Activated CD4-positive, alpha-beta T cell treated with anti-CD3 and anti-CD28 coated beads, Interleukin-2, amount 10 ng/mL, durations not matched to agents 7 days and 5 days (primary cell): ENCODE data around the gene BCR. TPM values are rescaled to one million over a fixed set of nuclear protein-coding genes. Genes with fewer than 3 reads are reported as not detected.

Experiments used
- CTCF ChIA-PET: fragments of 350-600 bp; sonication (Branson Sonifier 250); formaldehyde crosslinking; loops from one replicate; lab custom pipeline; 2021; ENCODE audit warnings: antibody characterized with exemption; lab: Charles Lee
- POLR2A ChIA-PET: fragments of 350-600 bp; sonication (Branson Sonifier 250); formaldehyde crosslinking; loops from one replicate; lab custom pipeline; 2021; ENCODE audit warnings: antibody characterized with exemption; lab: Charles Lee
- DNase-seq: peaks from one replicate; pipeline ENCODE4 v3.0.0-alpha.2; 2020
- H3K27ac Mint-ChIP-seq: one replicate; pipeline ENCODE4 v1.8.0; 2021; ENCODE audit warnings: mild to moderate bottlenecking, moderate library complexity, mixed read lengths
- H3K27me3 Mint-ChIP-seq: one replicate; pipeline ENCODE4 v1.8.0; 2021; ENCODE audit warnings: mixed read lengths
- H3K36me3 Mint-ChIP-seq: one replicate; pipeline ENCODE4 v1.8.0; 2021; ENCODE audit warnings: low read depth, mixed read lengths
- H3K4me1 Mint-ChIP-seq: one replicate; pipeline ENCODE4 v1.8.0; 2021; ENCODE audit warnings: mixed read lengths
- H3K4me3 Mint-ChIP-seq: one replicate; pipeline ENCODE4 v1.8.0; 2021; ENCODE audit warnings: mild to moderate bottlenecking, moderate library complexity, mixed read lengths
- H3K9me3 Mint-ChIP-seq: one replicate; pipeline ENCODE4 v1.8.0; 2021; ENCODE audit warnings: mixed read lengths
- total RNA-seq, 2 experiments: library from RNA; stranded (reverse); gene quantifications; one replicate each; pipeline ENCODE4 v1.2.3, GENCODE V29; 2021

BCR gene
- total RNA-seq, 2 experiments from 2014 or later: 45.6 to 48.1 TPM

DNA sequence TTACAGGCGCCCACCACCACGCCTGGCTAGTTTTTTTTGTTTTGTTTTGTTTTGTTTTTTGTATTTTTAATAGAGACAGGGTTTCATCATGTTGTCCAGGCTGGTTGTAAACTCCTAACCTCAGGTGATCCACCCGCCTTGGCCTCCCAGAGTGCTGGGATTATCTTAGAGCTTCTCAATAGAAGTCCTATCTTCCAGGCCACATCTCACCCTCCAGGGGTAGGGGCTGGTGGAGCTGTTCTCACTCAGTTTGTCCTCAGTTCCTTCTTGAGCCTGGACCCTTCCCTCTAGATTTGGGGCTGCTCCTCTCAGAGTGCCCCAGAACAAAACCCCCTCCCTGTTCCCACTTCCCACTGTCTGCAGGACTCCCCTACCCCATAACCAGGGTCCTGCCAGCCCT, 31.3 kb downstream of the BCR start:
- DNase-seq: no peak
- Mint-ChIP-seq H3K27ac (no peak overlapping the region), H3K4me3 (no peak overlapping the region), H3K36me3 (peaks cover 4% of the 10 kb centered on the region), H3K27me3 (no peaks in the 10 kb centered on the region), H3K9me3 (no peaks in the 10 kb centered on the region), H3K4me1 (peaks cover 31% of the 10 kb centered on the region)
- ChIA-PET POLR2A (no interaction called here), CTCF (interaction anchor here (0.6 to 1.2 kb wide), 2 partner anchors 25 to 34 kb away, joined by 3 to 4 read pairs; no protein-coding TSS in a partner anchor)

DNA sequence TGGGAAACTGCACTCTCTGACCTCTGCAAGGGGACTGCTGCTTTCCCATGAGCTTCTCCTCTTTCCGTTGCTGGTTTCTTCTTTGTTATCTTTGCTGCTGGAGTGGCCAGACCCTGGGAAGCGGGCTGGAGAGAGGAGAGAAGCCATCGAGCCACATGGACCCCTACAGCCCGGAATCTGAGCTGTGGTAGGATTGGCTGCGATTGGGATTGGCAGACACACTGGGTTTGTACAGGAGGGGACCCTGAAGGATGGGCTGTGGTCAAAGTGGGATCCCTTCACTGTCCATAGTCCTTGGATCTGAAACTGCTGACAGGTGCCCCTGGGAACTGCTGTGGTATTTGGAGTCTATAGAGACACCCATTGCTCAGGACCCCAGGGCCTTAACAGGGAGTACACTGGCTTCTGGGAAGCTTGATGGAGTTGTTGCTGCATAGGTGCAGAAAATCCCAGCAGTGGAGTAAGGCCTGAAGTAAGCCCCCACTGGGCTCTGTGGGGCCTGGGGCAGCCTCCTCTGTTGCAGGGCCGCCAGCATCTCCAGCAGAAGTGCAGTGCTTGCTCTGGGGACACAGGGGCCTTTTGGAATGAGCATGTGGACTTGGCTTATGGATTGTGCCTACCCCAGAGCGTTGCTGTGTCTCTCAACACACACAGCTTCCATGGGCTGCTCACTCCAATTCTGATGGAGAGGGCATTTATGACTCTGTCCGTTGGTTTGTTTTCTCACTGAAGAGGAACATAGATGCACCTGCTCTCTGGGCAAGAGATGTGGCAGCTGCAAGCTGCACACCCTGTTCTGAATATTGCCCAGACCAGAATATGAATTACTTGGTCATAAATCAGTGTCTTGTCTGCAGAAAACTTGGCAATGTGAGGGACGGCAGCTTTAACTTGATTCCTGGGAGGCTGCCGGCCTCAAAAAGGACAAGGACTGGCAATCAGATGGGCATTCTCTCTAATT, 32.0 kb downstream of the BCR start:
- H3K4me3 Mint-ChIP-seq: no peak overlapping the region
- POLR2A ChIA-PET: no interaction called here
- no peaks in the 10 kb centered on the region for H3K27me3 Mint-ChIP-seq
- H3K4me1 Mint-ChIP-seq: peaks cover 38% of the 10 kb centered on the region
- no peak overlapping the region for H3K27ac Mint-ChIP-seq
- CTCF ChIA-PET: interaction anchor here (0.6 to 1.2 kb wide), 2 partner anchors 25 to 34 kb away, joined by 3 to 4 read pairs; no protein-coding TSS in a partner anchor
- no peaks in the 10 kb centered on the region for H3K36me3 Mint-ChIP-seq
- no peak for DNase-seq
- H3K9me3 Mint-ChIP-seq: no peaks in the 10 kb centered on the region

DNA sequence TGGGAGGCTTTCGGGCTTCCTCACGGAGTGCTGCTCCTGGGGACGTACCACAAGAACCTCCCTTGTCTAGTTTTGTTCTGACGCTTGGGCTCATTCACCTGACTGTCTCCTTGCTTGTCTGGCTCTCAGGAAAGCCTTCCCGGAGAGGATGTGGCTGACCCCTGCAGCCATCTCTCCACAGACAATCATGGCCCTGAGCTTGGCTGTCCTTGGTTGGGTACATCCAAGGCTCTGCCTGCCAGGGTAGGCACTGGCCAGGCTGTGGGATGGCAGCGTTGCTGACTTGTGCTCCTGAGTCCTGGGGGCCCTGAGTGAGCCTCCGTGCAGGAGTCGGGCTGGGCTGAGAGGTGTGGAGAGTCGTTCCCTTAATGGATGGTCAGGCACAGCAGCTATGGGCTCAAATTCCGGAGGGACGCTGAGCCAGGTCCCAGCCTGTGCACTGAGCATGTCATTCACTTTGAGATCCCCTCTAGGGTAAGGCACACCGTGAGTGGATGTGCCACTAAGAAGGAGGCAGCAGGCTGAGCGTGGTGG, 32.8 kb downstream of the BCR start:
- Mint-ChIP-seq H3K27me3 (no peaks in the 10 kb centered on the region), H3K36me3 (no peaks in the 10 kb centered on the region), H3K4me3 (no peak overlapping the region), H3K4me1 (peaks cover 46% of the 10 kb centered on the region), H3K9me3 (no peaks in the 10 kb centered on the region), H3K27ac (no peak overlapping the region)
- DNase-seq: no peak
- ChIA-PET CTCF (interaction anchor here (1.3 kb wide), 1 partner anchor 9 kb away, joined by 3 read pairs; no protein-coding TSS in a partner anchor), POLR2A (no interaction called here)

DNA sequence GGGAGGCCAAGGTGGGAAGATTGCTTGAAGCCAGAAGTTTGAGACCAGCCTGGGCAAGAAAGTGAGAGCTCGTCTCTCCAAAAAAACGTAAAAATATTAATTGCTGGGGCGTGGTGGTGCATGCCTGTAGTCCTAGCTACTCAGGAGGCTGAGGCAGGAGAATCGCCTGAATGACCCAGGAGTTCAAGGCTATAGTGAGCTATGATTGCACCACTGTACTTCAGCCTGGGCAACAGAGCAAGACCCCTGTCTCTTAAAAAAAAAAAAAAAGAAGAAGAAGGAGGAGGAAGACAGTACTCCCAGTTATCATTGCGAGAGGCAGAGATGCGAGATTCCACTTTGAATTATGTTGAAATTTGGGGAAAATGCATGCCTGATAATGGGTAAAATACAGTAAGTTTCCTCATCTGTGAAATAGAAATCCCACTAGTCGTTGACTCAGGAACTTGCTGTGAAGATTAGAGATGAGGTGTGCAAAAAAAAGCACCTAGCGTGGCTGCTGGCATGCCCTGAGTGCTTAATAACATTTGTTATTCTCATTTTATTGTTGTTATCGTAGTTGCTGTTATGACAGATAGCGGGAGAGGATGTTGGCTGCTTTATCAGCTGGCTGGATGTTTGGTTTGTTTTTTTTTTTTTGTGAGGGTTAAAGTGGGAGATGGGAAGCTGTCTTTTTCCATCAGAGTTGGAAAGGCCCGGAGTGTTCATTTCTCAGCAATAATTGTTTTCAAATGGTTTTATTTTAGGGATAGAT, 33.4 kb downstream of the BCR start:
- Mint-ChIP-seq H3K36me3 (no peaks in the 10 kb centered on the region), H3K9me3 (no peaks in the 10 kb centered on the region), H3K4me3 (no peak overlapping the region), H3K27me3 (no peaks in the 10 kb centered on the region), H3K27ac (peak overlapping the region; percentile 3), H3K4me1 (peaks cover 52% of the 10 kb centered on the region)
- ChIA-PET CTCF (interaction anchor here (1.3 kb wide), 1 partner anchor 10 kb away, joined by 3 read pairs; no protein-coding TSS in a partner anchor), POLR2A (no interaction called here)
- DNase-seq: no peak

DNA sequence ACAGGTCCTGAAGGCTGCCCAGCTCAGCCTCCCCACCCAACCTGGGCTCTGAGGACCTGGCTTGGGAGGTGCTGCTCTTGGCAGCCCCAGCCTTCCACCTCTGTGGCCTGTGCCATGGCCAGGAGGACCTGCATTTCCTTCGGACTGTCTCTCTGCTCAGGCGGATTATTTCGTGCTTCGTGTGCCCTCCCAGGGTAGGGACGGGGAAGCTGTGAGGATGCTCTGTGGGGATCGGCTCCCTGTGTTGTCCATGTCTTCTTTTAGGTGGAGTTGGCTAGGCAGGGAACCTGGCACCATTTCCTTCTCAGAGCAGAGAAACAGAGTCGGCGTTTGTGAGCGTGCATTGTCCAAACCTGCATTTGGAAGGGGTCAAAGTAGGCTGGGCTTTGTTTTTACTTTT, 34.1 kb downstream of the BCR start:
- no peaks in the 10 kb centered on the region for H3K9me3 Mint-ChIP-seq
- peaks cover 59% of the 10 kb centered on the region for H3K4me1 Mint-ChIP-seq
- H3K36me3 Mint-ChIP-seq: no peaks in the 10 kb centered on the region
- CTCF ChIA-PET: interaction anchor here (1.3 kb wide), 1 partner anchor 11 kb away, joined by 3 read pairs; no protein-coding TSS in a partner anchor
- H3K27me3 Mint-ChIP-seq: no peaks in the 10 kb centered on the region
- no peak for DNase-seq
- H3K27ac Mint-ChIP-seq: no peak overlapping the region
- POLR2A ChIA-PET: no interaction called here
- no peak overlapping the region for H3K4me3 Mint-ChIP-seq

DNA sequence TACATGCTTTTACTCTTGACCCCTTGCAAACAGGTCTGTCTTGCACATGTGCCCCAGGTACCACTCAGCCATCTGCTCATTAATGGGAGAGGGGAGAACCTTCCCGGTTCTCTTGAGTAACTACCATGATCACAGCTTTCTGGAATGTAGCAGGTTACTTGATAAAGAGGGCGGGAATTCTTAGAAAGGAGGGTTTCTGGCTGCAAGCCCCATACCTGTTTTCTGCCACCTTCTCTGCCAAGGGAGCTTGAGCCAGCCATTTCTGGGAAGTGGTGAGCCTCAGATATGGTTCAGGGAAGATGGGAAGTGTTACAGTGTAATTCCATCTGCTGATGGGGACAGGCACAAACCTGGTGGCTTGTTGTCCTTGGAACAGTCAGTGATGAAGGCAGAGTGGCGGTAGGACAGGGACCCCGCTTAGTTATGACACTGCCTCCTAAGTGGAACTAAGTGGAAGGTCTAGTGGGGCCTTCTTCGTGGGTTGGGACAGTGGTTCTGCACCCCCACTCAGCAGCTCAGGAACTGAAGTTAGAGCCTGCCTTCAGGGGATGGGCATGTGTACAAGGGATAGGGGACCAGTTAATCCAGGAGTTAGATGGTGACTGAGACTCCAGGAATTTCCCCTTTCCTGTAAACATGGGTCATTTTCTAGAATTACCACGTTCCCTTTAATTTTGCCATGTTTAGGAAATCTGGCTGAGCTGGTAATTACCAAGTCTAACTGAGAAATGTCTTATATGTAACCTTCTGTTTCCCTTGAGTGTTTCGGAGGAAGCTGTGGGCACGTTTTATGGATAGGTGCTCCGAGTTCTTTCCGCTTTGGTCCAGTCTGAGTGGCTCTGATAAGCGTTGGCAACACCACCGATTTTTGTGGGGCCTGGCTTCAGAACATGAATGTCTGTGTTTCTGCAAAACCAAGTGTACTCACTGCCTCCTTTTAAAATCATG, 35.3 kb downstream of the BCR start:
- Mint-ChIP-seq H3K27ac (peak overlapping the region; percentile 82), H3K9me3 (no peaks in the 10 kb centered on the region), H3K4me1 (peaks cover 70% of the 10 kb centered on the region), H3K36me3 (peaks cover 3% of the 10 kb centered on the region), H3K4me3 (peak overlapping the region; percentile 31), H3K27me3 (no peaks in the 10 kb centered on the region)
- CTCF ChIA-PET: interaction anchor here (1.4 to 2.2 kb wide), 3 partner anchors 13 to 66 kb away, joined by 4 to 7 read pairs (median 5); no protein-coding TSS in a partner anchor
- no peak for DNase-seq
- POLR2A ChIA-PET: no interaction called here

DNA sequence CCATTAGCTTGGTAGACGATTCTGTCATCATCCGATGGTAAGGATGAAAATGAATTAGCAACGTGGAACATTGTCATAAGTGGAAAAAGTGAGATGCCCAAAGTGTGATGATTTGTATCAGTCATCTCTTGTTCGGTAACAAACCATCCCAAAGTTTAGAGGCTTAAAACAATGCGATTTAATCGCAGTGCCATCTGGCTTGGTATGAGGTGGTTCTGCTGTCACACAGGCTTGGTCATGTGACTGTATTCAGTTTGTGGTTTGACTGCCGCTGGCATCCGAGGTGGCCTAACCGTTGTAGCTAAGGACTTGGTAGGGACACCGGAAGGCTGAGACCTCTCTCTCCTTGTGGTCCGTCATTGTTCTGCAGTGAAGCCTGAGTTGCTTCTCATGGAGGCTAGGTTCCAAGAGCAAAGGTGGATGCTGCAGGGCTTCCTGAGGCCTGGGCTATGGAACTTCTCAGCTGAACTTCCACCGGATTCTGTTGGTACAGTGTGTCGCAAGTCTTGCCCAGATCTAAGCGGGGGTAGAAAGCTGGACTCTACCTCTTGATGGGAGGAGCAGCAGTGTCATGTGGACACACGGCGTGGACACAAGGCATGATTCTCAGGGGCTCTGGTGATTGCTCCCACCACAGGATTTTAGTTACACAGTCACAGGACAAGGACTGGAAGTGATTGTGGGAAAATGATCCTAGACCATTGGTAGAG, 36.3 kb downstream of the BCR start:
- H3K4me1 Mint-ChIP-seq: peaks cover 76% of the 10 kb centered on the region
- H3K27me3 Mint-ChIP-seq: no peaks in the 10 kb centered on the region
- POLR2A ChIA-PET: interaction anchor here (0.7 kb wide), 1 partner anchor 37 kb away, joined by 3 read pairs; no protein-coding TSS in a partner anchor

DNA sequence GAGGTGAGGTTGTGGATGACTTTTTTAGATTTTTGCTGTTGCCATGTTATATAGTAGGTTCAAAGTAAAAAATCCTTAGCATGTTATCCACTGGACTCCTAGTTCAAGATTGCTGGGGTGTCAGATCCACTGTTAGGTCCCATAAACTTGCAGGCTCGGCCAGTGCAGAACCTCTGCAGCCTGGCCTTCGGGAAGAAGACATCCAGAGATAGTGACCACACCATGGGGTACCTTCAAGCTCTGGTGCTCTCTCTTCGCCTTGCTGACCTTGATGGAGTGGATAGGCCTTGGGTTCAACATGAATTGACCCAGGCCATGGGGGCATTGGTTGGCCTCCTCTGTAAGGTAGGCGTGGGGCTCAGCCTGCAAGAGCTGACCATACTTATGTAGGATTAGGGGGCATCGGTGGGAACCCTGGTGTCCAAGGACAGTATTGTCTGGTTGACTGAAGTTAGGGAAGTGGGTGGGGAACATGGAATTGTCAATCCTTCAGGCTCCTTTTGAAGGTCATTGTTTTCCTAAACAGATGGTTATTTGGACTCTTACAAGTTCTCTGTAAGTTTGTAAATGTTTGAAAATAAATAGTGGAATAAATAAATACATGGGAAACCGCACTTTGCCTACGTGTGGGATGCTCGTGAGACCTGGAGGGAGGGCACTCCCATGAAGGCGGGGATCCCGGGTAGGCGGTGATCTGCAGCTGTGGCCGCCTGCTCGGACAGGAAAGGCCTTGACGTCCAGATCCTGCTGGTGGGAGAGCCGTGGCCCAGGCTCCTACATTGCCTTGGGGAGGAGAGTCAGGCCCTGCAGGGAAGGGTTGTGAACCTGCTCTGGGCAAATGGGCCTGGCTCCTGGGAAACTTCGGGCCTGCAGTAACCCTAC, 37.1 kb downstream of the BCR start:
- POLR2A ChIA-PET: interaction anchor here (0.7 kb wide), 1 partner anchor 38 kb away, joined by 3 read pairs; no protein-coding TSS in a partner anchor
- CTCF ChIA-PET: interaction anchor here (1.1 to 2.2 kb wide), 4 partner anchors 8 to 64 kb away, joined by 3 to 7 read pairs (median 4); no protein-coding TSS in a partner anchor
- Mint-ChIP-seq H3K27me3 (no peaks in the 10 kb centered on the region), H3K9me3 (no peaks in the 10 kb centered on the region), H3K4me3 (peak overlapping the region; percentile 31), H3K4me1 (peaks cover 84% of the 10 kb centered on the region), H3K27ac (peak overlapping the region; percentile 82), H3K36me3 (peaks cover 3% of the 10 kb centered on the region)
- DNase-seq: no peak

More for the DNA sequence above, 36.3 kb downstream of the BCR start:
- no peaks in the 10 kb centered on the region for H3K9me3 Mint-ChIP-seq
- H3K36me3 Mint-ChIP-seq: peaks cover 3% of the 10 kb centered on the region
- peak overlapping the region; percentile 82 for H3K27ac Mint-ChIP-seq
- CTCF ChIA-PET: interaction anchor here (1.1 to 2.2 kb wide), 4 partner anchors 9 to 65 kb away, joined by 3 to 7 read pairs (median 4); no protein-coding TSS in a partner anchor
- H3K4me3 Mint-ChIP-seq: peak overlapping the region; percentile 31
- peak; percentile 65 for DNase-seq

DNA sequence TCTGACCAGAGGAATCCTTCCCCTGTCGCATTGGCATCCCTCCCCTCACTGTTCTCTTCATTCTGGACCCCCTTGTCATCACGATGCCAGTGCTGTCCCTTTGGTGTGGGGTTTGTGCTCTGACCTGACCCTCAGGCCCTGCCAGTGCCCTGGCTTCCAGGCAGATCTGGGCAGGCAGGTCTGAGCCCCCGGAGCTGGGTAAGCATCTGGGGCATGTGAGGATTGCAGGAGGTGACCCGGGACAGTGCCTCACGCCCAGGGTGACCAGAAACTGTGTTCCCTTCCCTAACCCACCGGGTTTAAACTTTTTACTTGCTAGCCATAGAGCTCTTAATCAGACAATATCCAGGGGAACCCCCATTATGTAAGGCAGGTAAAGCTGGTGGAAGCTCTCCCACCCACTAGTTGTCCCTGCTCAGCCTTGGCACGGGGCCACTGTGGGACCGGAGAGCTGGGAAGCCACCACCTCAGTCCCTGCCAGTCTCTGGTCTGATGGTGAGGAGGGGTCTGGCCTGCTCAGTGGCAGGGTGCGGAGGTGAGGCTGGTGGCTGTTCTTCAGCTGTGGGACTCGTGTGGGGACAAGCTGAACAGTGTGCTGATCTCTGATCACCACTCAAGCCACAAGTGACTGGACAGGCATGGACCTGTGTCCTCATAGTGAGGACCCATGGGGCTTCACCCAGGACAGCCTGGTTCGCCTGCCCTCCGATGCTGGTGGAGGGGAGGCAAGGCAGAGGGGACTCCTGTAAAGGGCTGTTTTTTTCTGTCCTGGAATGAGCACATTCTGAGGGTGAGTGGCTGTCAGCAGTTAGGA, 38.0 kb downstream of the BCR start:
- CTCF ChIA-PET: interaction anchor here (0.5 to 1.1 kb wide), 5 partner anchors 9 to 1844 kb away, joined by 4 to 5 read pairs (median 4); no protein-coding TSS in a partner anchor
- Mint-ChIP-seq H3K27me3 (no peaks in the 10 kb centered on the region), H3K36me3 (peaks cover 3% of the 10 kb centered on the region), H3K4me1 (peaks cover 93% of the 10 kb centered on the region), H3K4me3 (peak overlapping the region; percentile 82), H3K27ac (peak overlapping the region; percentile 97), H3K9me3 (no peaks in the 10 kb centered on the region)
- POLR2A ChIA-PET: no interaction called here
- no peak for DNase-seq

DNA sequence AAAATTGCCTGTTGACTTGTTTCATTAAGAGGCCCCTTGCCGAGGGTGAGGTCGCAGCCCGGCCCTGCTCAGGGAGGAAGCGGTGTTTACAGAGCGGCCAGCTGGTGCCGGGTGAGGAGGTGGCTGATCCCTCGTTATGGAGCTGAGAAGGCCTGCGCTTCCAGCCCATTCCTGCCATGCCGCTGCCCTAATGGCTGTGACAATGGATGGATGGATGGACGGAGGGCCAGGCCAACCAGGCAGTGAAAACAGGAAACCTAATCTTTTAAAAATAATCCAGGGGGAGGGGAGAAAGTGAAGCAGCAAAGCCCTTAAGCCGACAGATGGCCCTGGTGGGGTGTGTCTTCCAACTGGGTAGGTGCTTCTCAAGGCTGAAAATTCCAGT, 38.5 kb downstream of the BCR start:
- Mint-ChIP-seq H3K9me3 (no peaks in the 10 kb centered on the region), H3K36me3 (peaks cover 3% of the 10 kb centered on the region), H3K27me3 (no peaks in the 10 kb centered on the region), H3K27ac (peak overlapping the region; percentile 97), H3K4me3 (peak overlapping the region; percentile 82), H3K4me1 (peaks cover 94% of the 10 kb centered on the region)
- ChIA-PET CTCF (interaction anchor here (0.6 to 1.1 kb wide), 4 partner anchors 8 to 1843 kb away, joined by 4 to 5 read pairs (median 4); no protein-coding TSS in a partner anchor), POLR2A (no interaction called here)
- DNase-seq: no peak
